ENCODE results near the gene CCN2. TPM values are rescaled to one million over a fixed set of nuclear protein-coding genes. Genes with fewer than 3 reads are reported as not detected.

The CCN2 gene
- total and polyA plus RNA-seq, 2 of the 8 experiments (the other 6 are each of a cell fraction or from before 2014, with no cell fraction given) = 25.0 to 107 TPM

DNA sequence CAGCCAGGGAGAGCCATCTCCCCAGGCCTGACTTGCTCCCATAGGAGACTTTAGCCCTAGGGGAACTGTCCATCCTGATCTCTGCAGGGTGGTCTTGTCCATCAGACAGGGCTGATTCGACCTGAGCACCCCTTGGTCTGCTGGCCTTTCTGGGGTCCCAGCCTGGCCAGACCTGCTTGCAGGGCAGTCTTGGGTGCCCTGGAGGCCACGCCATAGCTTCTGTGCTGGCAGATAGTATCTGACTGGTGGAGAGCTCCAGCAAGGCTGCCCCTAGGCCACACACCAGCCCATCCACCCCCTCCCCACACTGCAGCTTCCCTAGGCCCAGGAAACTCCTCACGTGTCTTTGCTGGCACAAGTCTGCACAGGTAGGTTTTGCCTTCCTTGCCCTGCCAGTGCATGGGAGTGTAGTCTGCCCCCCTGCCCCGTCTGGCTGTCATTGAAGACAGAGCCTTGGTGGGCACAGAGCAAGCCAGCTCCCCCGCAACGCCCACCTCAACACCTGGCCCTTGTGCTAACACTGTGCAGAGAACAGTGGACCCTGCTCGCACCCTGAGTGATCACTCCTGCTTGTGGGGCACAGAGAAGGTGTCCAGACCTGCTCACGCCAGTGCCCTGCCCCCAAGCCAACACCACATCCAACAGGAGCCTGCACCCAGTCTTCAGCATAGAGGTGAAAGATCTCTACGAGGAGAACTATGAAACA, 32.4 kb downstream of the CCN2 start:
- no peak overlapping the region for H3K4ac ChIP-seq (replicated peaks; ENCODE audit: insufficient read length, low read depth, low read length)
- H2BK20ac ChIP-seq (ENCODE audit: low read length) = no peak overlapping the region
- H3K79me2 ChIP-seq (ENCODE audit: control insufficient read depth in 1 of 2, insufficient read depth in 2 of 2, low read length in 2 of 2) = 0 out of 4 replicates have a peak, but pooled peaks cover 0 to under 1% of the 10 kb centered on the region in 2 experiments
- WGBS, 2 experiments (ENCODE audit: extremely low coverage in 1 of 2, insufficient coverage in 1 of 2, insufficient read length in 1 of 2, insufficient replicate concordance in 2 of 2, low coverage in 1 of 2, low lambda C conversion rate in 2 of 2, missing lambda C conversion rate in 1 of 2) = 87% methylated on average over 9 of the region's 9 CpGs; no CpG with 5 or more reads in 1 of the 2 experiments
- H4K5ac ChIP-seq (ENCODE audit: insufficient read length, low read depth, low read length) = no peak overlapping the region
- no peaks in the 10 kb centered on the region for H3K27me3 ChIP-seq (replicated peaks in 1 of 4; ENCODE audit: control insufficient read depth in 3 of 4, extremely low read depth in 1 of 4, insufficient read depth in 3 of 4, low read length in 3 of 4)
- no peak for FAIRE-seq
- H3K23ac ChIP-seq (ENCODE audit: insufficient read length) = no peak overlapping the region
- no peak overlapping the region for H3K56ac ChIP-seq (replicated peaks; ENCODE audit: insufficient read length, low read depth, low read length)
- no peak overlapping the region for H3K27ac ChIP-seq (ENCODE audit: low read depth, low read length)
- H2BK15ac ChIP-seq (ENCODE audit: low read length) = no peak overlapping the region
- no peak overlapping the region for H3K14ac ChIP-seq (ENCODE audit: insufficient read length)
- peak in 1 of 2 experiments; percentile 64 for DNase-seq (ENCODE audit: low read depth in 1 of 2, low spot score in 2 of 2)
- H4K8ac ChIP-seq (ENCODE audit: extremely low read depth, insufficient read depth, low read length) = no peak overlapping the region; the same call in 1 of the 2 replicates
- H3K9me3 ChIP-seq (ENCODE audit: insufficient read depth in 2 of 2, low read depth in 1 of 2, low read length in 1 of 2) = peaks cover 25 to 32% of the 10 kb centered on the region in 2 experiments
- no peaks in the 10 kb centered on the region for H3K23me2 ChIP-seq (ENCODE audit: low read depth, low read length)
- no peak overlapping the region for H3K4me2 ChIP-seq (ENCODE audit: insufficient read depth in 1 of 2, low read depth in 2 of 2, low read length in 2 of 2)
- peaks cover 0 to 8% of the 10 kb centered on the region in 2 experiments for H4K20me1 ChIP-seq (replicated peaks in 1 of 2; ENCODE audit: control insufficient read depth in 1 of 2, insufficient read depth in 2 of 2, low read length in 2 of 2)
- H2BK12ac ChIP-seq (ENCODE audit: low read depth, low read length) = no peak overlapping the region
- H2BK120ac ChIP-seq (replicated peaks; ENCODE audit: low read depth, low read length) = no peak overlapping the region
- CTCF ChIA-PET (ENCODE audit: partially characterized antibody) = interaction anchor here (0.7 to 5.8 kb wide), 10 partner anchors 9 to 382 kb away, joined by 3 to 72 read pairs (median 6); no protein-coding TSS in a partner anchor
- H2BK5ac ChIP-seq (ENCODE audit: low read depth, low read length) = no peak overlapping the region
- H2AFZ ChIP-seq (ENCODE audit: low read length) = no peak overlapping the region
- H4K91ac ChIP-seq (replicated peaks; ENCODE audit: insufficient read length, low read length) = no peak overlapping the region
- peaks cover 5 to 53% (median 37%) of the 10 kb centered on the region in 4 experiments for H3K36me3 ChIP-seq (ENCODE audit: control insufficient read depth in 2 of 4, insufficient read depth in 4 of 4, low read length in 3 of 4)
- H3K4me1 ChIP-seq (replicated peaks in 1 of 4; ENCODE audit: control insufficient read depth in 3 of 4, insufficient read depth in 4 of 4, low read length in 3 of 4) = no peaks in the 10 kb centered on the region
- H3K9ac ChIP-seq (replicated peaks in 1 of 4; ENCODE audit: extremely low read depth in 1 of 4, low read depth in 3 of 4, low read length in 3 of 4) = no peak overlapping the region
- H3K18ac ChIP-seq (ENCODE audit: extremely low read depth, low read length) = no peak overlapping the region
- H2AK5ac ChIP-seq (ENCODE audit: low read depth, low read length) = no peak overlapping the region
- H3K79me1 ChIP-seq (ENCODE audit: low read depth, low read length) = no peaks in the 10 kb centered on the region
- no peak overlapping the region for H3K4me3 ChIP-seq (ENCODE audit: extremely low read depth in 1 of 4, insufficient read depth in 2 of 4, low read depth in 3 of 4, low read length in 4 of 4)
- POLR2A ChIA-PET (ENCODE audit: partially characterized antibody) = interaction anchor here (0.8 to 3.3 kb wide), 12 partner anchors 9 to 239 kb away, joined by 3 to 14 read pairs (median 3); partner anchors contain the start of gene CCN2
